ENCODE measurements around the gene ST8SIA4. TPM values are rescaled to one million over a fixed set of nuclear protein-coding genes. Genes with fewer than 3 reads are reported as not detected.
A peak's percentile ranks its signal among the peaks of the same experiment; 100 is the strongest.

The ST8SIA4 gene, protein sequence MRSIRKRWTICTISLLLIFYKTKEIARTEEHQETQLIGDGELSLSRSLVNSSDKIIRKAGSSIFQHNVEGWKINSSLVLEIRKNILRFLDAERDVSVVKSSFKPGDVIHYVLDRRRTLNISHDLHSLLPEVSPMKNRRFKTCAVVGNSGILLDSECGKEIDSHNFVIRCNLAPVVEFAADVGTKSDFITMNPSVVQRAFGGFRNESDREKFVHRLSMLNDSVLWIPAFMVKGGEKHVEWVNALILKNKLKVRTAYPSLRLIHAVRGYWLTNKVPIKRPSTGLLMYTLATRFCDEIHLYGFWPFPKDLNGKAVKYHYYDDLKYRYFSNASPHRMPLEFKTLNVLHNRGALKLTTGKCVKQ
- total RNA-seq: 0.42 TPM in 1 of 3 replicates, not detected in the others
- long read RNA-seq: 0 reads

DNA sequence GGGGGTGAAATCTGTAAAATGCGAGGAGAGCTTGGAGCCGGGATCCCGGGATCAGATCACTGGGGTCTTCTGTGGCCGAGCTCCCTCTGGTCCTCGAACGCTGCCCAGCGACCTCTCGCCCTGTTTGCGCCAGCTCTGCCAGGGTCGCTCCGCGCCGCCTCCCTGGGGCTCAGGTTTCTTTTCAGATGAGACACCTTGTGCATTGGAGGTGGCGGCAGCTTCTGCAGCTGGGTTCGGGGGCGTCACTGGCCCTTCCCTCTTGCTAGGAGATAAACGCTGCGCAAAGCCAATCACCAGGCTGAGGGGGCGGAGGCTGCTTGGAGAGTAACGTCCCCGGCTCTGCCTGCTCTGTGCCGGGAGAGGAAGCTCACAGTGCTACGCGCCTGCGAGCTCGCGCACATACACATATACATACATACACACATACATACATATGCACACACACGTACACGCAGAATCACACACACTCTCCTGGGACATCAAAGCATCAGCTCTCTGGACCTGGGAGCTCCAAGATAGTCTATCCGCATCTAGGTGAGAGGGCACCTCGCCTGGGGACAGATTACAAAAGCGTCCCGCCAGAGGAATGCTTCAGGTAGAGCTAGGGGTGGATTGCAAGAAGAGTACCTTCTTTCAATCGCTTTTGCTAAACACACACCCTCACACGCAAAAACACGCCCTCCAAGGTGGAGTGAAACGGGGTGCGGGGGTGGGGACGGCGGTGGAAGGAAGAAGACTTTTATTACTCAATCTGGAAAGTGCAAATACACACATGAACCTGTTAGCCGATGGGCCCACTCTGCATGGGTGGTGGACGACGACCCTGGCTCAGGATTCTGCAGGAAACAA lies at the start of gene ST8SIA4:
Gene ST8SIA4 (minus strand): TSS at position 244 of the 849 bp plus-strand sequence. CDS start 327 bp downstream, outside the sequence.
- DNase-seq (ENCODE audit: low spot score): peak; percentile 83
- H3K4me1 Mint-ChIP-seq (ENCODE audit: low read depth): peaks cover 37% of the 10 kb centered on the region
- H3K9me3 Mint-ChIP-seq (ENCODE audit: low read depth): no peaks in the 10 kb centered on the region
- H3K36me3 Mint-ChIP-seq (ENCODE audit: low read depth): peaks cover 2% of the 10 kb centered on the region
- no peak within 1 kb of the TSS for H3K27ac Mint-ChIP-seq (ENCODE audit: unreplicated experiment)
- H3K4me3 Mint-ChIP-seq (ENCODE audit: unreplicated experiment): peak within 1 kb of the TSS; percentile 62
- TF ChIP-seq, protein P1, sequence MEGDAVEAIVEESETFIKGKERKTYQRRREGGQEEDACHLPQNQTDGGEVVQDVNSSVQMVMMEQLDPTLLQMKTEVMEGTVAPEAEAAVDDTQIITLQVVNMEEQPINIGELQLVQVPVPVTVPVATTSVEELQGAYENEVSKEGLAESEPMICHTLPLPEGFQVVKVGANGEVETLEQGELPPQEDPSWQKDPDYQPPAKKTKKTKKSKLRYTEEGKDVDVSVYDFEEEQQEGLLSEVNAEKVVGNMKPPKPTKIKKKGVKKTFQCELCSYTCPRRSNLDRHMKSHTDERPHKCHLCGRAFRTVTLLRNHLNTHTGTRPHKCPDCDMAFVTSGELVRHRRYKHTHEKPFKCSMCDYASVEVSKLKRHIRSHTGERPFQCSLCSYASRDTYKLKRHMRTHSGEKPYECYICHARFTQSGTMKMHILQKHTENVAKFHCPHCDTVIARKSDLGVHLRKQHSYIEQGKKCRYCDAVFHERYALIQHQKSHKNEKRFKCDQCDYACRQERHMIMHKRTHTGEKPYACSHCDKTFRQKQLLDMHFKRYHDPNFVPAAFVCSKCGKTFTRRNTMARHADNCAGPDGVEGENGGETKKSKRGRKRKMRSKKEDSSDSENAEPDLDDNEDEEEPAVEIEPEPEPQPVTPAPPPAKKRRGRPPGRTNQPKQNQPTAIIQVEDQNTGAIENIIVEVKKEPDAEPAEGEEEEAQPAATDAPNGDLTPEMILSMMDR (IDR thresholded peaks at IDR 0.05): no peak
- peaks cover 63% of the 10 kb centered on the region for H3K27me3 Mint-ChIP-seq (ENCODE audit: low read depth)

DNA sequence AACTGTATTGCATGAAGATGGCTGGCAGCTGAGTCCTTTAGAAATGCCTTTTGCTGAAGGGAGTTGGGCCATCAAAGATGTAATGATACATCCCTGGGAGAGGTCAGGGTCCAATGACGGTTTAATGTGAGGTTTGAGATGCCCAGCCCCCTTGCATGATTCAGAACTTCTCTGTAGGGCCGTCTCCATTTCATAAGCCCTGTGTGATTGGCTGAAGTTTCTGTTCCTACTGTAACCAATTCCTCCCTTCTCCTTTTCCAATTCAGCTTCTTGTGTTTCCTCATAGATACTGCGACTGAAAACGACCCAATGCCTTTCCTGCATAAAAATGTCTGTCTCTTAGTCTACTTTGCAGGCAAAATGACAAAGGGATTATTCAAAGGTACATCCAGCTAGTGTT lies 47.9 kb upstream of the ST8SIA4 start:
- no peak overlapping the region for H3K4me3 Mint-ChIP-seq (ENCODE audit: unreplicated experiment)
- H3K27ac Mint-ChIP-seq (ENCODE audit: unreplicated experiment): no peak overlapping the region
- H3K27me3 Mint-ChIP-seq (ENCODE audit: low read depth): peaks cover 4% of the 10 kb centered on the region
- H3K4me1 Mint-ChIP-seq (ENCODE audit: low read depth): no peaks in the 10 kb centered on the region
- TF ChIP-seq, protein P1 (IDR thresholded peaks at IDR 0.05): no peak
- no peak for DNase-seq (ENCODE audit: low spot score)
- H3K36me3 Mint-ChIP-seq (ENCODE audit: low read depth): no peaks in the 10 kb centered on the region
- H3K9me3 Mint-ChIP-seq (ENCODE audit: low read depth): peaks cover 5% of the 10 kb centered on the region

DNA sequence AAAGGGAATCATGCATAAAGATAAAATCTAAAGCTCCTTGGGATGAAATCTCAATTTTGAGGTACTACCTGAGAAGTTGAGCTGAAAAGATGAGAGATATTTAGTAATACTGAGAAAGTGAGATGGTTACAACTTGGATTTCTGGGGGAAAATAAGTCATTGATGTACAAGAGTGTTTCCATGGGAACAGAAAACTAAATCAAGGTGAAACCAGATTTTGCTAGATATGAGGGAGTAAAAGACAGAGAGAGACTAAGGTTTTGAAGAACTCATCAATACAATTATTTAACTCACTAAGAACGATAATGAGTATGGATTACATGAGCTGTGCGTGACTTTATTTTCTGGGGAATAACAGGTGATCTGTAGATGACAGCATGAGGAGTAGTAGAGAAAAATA lies 10.2 kb upstream of the ST8SIA4 start:
- TF ChIP-seq, protein P1 (IDR thresholded peaks at IDR 0.05): no peak
- Mint-ChIP-seq H3K27me3 (ENCODE audit: low read depth) (peaks cover 14% of the 10 kb centered on the region), H3K4me1 (ENCODE audit: low read depth) (no peaks in the 10 kb centered on the region), H3K9me3 (ENCODE audit: low read depth) (peaks cover 4% of the 10 kb centered on the region), H3K27ac (ENCODE audit: unreplicated experiment) (no peak overlapping the region), H3K4me3 (ENCODE audit: unreplicated experiment) (no peak overlapping the region), H3K36me3 (ENCODE audit: low read depth) (no peaks in the 10 kb centered on the region)
- no peak for DNase-seq (ENCODE audit: low spot score)

DNA sequence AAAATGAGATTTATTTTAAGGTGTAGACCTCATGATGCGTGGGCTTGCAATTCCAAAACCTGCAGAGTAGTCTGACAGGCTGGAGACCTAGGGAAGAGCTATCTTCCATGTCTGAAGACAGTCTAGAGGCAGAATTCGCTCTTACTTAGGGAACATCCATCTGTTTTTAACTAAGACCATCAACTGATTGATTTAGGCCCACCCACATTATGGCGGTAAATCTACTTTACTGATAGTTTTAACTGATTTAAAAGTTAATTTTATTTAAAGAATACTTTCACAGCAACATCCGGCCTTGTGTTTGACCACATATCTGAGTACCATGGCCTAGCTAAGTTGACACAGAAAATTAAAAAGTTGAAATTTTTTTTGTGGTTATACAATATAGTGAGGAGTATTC lies 6.0 kb upstream of the ST8SIA4 start:
- no peak for DNase-seq (ENCODE audit: low spot score)
- TF ChIP-seq, protein P1 (IDR thresholded peaks at IDR 0.05): no peak
- no peaks in the 10 kb centered on the region for H3K9me3 Mint-ChIP-seq (ENCODE audit: low read depth)
- no peaks in the 10 kb centered on the region for H3K4me1 Mint-ChIP-seq (ENCODE audit: low read depth)
- no peak overlapping the region for H3K4me3 Mint-ChIP-seq (ENCODE audit: unreplicated experiment)
- H3K36me3 Mint-ChIP-seq (ENCODE audit: low read depth): no peaks in the 10 kb centered on the region
- H3K27me3 Mint-ChIP-seq (ENCODE audit: low read depth): peaks cover 32% of the 10 kb centered on the region
- no peak overlapping the region for H3K27ac Mint-ChIP-seq (ENCODE audit: unreplicated experiment)

DNA sequence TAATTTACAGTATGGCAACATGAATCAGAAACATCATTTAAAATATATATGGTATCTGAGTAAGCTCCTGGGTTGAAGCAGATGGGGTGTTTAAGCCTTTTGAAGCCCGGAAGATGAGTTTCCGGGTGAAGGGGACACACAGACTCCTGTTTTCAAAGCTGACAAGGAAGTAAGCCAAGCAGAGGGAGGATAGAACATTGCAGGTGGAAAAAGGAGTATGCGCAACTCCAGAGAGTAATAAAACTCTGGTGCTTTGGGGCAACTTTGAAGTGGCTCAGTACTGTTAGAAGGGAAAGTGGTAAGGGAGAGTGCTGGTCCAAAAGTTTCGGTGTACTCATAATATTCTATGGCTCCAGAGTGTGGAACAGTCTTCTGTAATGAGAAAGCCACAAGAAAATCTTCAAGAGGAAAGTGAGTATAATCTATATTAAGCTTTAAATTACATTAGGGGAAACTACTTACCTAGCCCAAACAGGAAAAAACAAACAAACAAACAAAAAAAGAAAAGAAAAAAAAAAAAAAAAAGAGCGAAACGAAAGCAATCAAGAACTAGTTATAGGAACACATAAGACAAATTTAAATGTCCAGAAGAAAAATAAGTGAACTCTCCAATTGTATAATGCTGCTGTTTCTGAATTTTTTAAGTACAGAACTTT lies 2.3 kb upstream of the ST8SIA4 start:
- TF ChIP-seq, protein P1 (IDR thresholded peaks at IDR 0.05): no peak
- H3K27me3 Mint-ChIP-seq (ENCODE audit: low read depth): peaks cover 56% of the 10 kb centered on the region

More for the DNA sequence above, 2.3 kb upstream of the ST8SIA4 start:
- H3K36me3 Mint-ChIP-seq (ENCODE audit: low read depth): no peaks in the 10 kb centered on the region
- H3K4me1 Mint-ChIP-seq (ENCODE audit: low read depth): peaks cover 30% of the 10 kb centered on the region
- H3K27ac Mint-ChIP-seq (ENCODE audit: unreplicated experiment): no peak overlapping the region
- no peak overlapping the region for H3K4me3 Mint-ChIP-seq (ENCODE audit: unreplicated experiment)
- DNase-seq (ENCODE audit: low spot score): no peak
- no peaks in the 10 kb centered on the region for H3K9me3 Mint-ChIP-seq (ENCODE audit: low read depth)

Measured in chondrocyte (in vitro differentiated cells).